Measurements from ENCODE around the gene MYOM1.

Gene MYOM1

GRCh38 chr18:3111523-3112240, 108.1 kb downstream of the MYOM1 start:
- no peak for DNase-seq

DNA sequence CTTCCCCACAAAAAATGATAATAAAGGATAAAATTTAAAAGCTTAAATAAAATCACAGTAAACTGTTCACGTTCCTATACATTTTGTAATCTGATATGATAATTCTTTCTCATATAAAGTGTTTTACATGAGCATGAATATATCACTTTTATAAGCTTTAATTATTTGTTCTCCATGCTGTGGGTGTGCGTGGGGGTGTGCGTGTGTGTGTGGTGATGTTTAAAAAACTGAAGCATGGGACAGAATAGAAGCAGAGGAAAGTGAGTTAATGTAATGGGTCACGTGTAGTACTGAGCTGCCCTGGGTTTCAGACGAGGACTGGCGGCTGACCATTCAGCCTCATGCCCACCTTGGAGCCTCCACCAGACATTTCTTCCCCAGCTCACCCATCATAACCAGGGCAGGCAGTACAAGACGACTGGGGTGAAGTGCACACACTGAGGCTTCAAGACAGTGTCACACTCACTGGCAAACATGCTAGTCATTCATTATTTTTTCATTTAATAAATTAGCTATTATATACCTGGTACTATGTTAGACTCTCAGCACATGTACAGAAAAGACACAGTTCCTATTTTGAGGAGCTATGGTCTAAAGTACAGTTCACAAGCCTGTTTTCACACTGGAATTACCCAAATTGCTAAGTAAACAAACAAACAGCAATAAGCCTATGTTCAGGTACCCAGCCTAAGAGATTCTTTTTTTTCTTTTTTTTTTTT, 109.6 kb downstream of the MYOM1 start:
- no peak for DNase-seq

- DNase-seq: no peak
Measured at GRCh38 chr18:3107740-3108151, 112.0 kb downstream of the MYOM1 start.

GRCh38 chr18:3104190-3105054, 115.3 kb downstream of the MYOM1 start:
- DNase-seq: no peak

- no peak for DNase-seq
Measured at GRCh38 chr18:3103576-3103975, 116.2 kb downstream of the MYOM1 start.

DNA sequence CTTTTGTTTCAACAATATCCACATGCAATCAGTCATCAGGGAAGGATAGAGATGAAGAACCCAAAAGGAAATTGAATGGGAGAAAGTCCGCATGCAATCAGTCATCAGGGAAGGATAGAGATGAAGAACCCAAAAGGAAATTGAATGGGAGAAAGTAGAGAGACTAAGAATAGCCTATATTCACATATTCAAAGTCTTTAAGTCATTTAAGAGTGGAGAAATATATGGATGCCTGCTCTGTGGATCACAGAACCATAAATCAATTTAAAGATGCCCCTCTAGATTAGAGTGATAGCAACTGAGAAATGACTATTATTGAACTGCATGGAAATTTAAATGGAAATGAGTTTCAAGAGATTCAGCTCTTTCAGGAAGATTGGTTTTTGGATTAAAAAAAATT, 116.8 kb downstream of the MYOM1 start:
- DNase-seq: no peak

GRCh38 chr18:3100498-3101132, 119.2 kb downstream of the MYOM1 start:
- no peak for DNase-seq

- no peak for DNase-seq
Measured at GRCh38 chr18:3099327-3099726, 120.4 kb downstream of the MYOM1 start.

GRCh38 chr18:3097082-3097481, 122.7 kb downstream of the MYOM1 start:
- DNase-seq: no peak

GRCh38 chr18:3095921-3096320, 123.8 kb downstream of the MYOM1 start:
- no peak for DNase-seq

GRCh38 chr18:3094338-3094684, 125.5 kb downstream of the MYOM1 start:
- no peak for DNase-seq

GRCh38 chr18:3093624-3094337, 126.0 kb downstream of the MYOM1 start:
- no peak for DNase-seq

- DNase-seq: no peak
Measured at GRCh38 chr18:3092727-3093126, 127.0 kb downstream of the MYOM1 start.

- DNase-seq: no peak
Measured at GRCh38 chr18:3089579-3089978, 130.2 kb downstream of the MYOM1 start.

GRCh38 chr18:3088449-3088848, 131.3 kb downstream of the MYOM1 start:
- DNase-seq: no peak

DNA sequence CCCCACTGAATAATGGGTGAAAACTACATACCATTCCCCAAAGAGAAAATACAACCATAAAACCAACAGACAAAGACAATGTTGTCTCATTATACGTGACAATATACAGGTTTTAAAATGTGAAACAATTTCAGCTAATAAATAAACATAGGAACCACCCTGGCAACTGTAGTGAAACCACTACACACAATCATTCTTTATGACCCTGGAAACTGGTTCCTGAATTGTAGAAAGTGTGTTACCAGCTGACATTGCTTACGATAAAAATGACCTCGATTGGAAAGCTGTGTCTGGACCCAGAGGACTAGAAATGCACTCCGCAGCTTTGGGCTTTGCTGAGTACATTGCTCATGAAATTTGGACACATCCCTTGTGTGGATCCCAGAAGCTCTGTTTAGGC, 132.9 kb downstream of the MYOM1 start:
- DNase-seq: no peak

DNA sequence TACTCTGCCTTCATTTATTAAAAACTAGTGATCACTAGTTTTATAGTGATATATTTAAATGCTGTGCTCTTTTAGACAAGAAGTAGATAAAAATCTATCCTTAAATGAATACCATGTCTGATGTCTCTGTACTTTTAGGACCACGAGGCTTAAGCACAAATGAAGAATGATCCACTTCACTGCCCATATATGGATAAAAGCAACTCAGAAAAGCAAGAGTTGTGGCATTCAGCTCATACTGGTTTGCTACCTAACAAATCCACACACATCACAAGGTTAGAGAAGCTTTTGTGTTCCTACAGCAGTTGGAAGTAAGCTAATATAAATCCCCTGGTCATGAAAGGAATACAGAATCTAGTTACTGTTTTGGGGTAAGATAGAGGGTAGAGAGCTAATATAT, 134.2 kb downstream of the MYOM1 start:
- DNase-seq: no peak

DNA sequence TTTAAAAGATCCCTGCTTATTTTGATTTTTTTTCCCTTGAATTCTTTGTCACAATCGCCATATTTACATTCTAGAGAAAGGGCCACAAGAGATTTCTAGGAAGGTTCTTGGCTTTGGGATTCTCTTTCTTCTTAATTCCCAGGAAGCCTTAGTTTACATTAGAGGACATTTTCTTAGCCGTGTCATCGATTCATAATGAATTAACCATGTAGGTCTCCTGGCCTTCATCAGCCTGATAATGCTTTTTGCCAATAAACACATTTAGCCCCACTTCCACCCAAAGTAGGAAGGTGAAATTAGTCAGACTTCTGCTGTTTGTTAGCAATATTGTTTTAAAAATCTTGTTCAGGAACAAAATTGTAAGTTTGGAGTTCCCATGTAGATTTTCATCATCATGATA, 135.6 kb downstream of the MYOM1 start:
- no peak for DNase-seq

DNA sequence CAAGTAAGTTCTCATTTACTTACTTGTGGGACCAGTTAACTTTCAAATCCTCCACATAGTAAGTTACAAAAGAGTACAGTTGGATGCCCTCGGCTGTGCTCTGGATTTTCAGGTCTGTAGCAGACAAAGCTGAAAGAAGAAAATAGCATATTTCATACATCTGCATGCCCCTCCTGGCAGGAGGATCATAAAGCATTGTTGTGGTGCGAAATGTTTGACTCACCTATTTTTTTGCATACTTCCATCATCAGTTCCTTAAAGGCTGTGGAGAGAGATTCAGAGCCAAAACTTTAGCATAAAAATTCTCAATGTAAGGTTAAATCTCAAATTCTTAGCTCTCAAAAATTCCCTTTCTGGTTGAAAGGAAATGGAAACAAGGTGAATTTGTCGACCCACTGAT, 136.0 kb downstream of the MYOM1 start:
- no peak for DNase-seq

- no peak for DNase-seq
Measured at GRCh38 chr18:3081584-3081991, 138.2 kb downstream of the MYOM1 start.

GRCh38 chr18:3079653-3080052, 140.1 kb downstream of the MYOM1 start:
- no peak for DNase-seq

DNA sequence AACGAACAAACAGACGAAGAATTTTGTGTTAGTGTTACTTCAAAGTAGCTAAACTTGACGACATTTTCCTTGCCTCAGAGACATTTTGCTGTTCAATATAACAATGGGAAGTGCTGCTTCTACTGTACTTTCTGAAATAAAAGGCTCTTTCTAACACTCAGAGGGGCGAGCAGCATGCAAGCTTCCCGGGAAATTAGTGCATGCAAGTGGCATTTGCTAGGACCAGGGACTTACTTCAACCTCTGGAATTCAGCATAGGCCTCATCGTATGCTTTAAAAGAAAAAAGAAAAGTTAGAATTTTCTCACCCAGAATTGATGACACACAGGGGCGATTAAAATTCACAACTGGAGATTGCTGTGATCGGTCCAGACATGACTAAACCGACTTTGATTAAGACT, 144.3 kb downstream of the MYOM1 start:
- no peak for DNase-seq

GRCh38 chr18:3074087-3074486, 145.7 kb downstream of the MYOM1 start:
- DNase-seq: no peak

Data from stimulated activated CD4-positive, alpha-beta T cell treated with anti-CD3 and anti-CD28 coated beads, Interleukin-4, amount 100 ng/mL, for 1 hour (primary cell).